ENCODE measurements around the gene IGSF21.
A peak's percentile ranks its signal among the peaks of the same experiment; 100 is the strongest.

Gene IGSF21

DNA sequence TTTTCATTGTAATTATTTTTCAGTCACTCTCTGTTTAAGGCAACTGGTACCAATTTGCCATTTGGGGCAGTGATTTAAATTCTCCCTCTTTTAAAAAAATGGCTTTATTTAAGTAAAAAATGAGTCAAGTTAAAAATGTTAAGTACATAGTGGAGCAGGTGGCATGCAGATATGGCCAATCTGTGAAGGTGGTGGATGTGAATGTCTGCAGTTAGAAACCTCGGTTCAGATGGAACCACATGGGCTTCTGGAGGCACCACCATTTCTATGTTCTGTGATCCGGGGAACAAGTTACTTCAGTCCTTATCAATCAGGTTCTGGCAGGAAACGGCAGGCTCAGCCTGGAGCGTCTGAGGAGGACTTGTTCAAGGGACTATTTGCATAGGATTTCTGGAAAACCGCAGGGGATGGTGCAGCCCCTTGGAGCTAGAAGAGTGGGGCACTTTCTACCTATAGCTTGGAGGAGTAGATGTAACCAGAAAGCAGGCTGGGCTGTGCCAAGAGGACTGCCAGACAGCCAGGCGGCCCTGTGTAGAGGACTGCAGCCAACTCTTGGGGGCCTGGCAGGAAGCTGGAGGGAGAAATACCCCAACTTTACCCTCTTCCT lies 12.3 kb downstream of the IGSF21 start:
- no peak for DNase-seq (ENCODE audit: low spot score)

GRCh38 chr1:18120638-18121037 lies 13.0 kb downstream of the IGSF21 start:
- DNase-seq (ENCODE audit: low spot score), result no peak

- no peak for DNase-seq (ENCODE audit: low spot score)
These were observed 13.6 kb downstream of the IGSF21 start for GRCh38 chr1:18121072-18121820.

DNA sequence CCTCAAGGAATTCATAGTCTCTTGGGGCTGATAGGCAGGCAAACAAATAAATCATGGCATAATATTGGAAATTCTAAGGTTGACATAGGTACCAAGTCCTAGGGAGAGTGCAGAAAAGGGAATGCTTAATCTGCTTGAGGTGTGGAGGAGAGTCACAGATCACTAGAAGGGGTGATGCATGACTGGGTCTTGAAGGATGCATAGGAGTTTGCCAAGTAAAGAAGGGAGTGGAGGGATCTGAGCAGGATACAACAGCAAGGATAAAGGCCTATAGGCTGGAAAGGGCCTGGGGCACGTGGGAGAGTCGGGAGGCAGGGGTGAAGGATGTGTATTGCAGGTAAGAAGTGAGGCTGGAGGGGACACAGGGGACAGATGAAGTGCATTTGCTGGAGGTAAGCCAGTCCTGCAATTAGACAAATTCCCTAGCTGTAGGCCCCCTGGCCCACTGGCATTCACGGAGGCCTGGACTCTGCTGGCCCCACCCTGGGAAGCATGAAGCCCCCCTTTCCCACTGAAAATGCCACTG lies 15.9 kb downstream of the IGSF21 start:
- no peak for DNase-seq (ENCODE audit: low spot score)

DNA sequence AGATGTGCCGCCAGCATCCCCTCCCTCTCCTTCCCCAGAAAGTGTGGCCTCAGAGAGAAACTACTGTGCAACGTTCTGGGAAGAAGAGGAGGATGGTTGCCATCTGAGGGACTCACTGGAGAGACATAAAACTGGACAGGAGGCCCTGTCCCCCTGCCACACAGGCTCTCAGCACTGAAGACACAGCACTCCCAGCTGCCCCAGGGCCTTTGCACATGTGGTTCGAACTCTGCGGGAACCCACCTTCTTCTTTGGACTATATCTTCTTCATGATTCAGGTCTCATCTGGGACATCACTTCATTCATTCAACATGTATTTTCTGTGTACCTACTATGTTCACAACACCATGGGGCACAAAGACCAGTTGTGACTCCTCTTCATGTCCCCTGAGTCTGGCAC lies 17.4 kb downstream of the IGSF21 start:
- DNase-seq (ENCODE audit: low spot score), result no peak

- no peak for DNase-seq (ENCODE audit: low spot score)
These were observed 19.0 kb downstream of the IGSF21 start for GRCh38 chr1:18126616-18127015.

- peak; percentile 71 for DNase-seq (ENCODE audit: low spot score)
These were observed 20.7 kb downstream of the IGSF21 start for GRCh38 chr1:18128298-18128697.

GRCh38 chr1:18130356-18130755 lies 22.8 kb downstream of the IGSF21 start:
- no peak for DNase-seq (ENCODE audit: low spot score)

GRCh38 chr1:18132022-18132710 lies 24.6 kb downstream of the IGSF21 start:
- no peak for DNase-seq (ENCODE audit: low spot score)

- DNase-seq (ENCODE audit: low spot score), result no peak
These were observed 25.3 kb downstream of the IGSF21 start for GRCh38 chr1:18132711-18133541.

DNA sequence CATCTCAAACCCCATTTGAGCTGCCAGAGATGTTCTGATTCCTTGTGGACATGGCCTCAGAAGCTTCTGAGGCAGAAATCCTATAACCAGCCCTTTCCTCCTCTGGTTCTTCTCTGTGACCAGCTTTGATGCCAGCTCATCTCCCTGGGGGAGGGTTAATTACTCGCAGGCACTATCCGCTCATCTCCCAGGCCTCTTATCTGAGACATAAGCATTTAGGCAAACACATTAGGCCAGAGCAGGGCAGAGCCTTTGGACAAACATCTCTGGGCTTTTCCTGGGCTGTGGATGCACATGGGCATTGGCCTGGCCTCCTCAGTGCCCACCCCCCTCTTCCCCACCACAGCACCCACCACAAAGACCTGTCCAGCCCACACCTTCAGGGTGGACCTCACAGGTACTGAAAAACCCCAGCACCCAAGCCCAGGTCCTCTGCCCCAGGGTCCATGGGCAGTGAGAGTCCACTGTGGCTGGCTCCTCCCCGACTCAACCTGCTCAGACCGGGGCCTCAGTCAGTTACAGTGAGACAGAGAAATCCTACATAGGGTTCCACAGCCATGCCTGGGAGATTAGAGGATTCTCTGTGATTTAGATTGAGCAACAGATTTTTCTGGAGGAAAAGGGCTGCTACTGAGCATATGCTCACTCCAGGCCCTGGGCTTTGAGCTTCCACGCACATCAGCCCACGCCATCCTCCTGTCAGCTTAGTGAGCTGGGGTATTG lies 26.9 kb downstream of the IGSF21 start:
- DNase-seq (ENCODE audit: low spot score), result no peak

GRCh38 chr1:18137759-18138345 lies 30.3 kb downstream of the IGSF21 start:
- DNase-seq (ENCODE audit: low spot score), result no peak

- DNase-seq (ENCODE audit: low spot score), result no peak
These were observed 31.8 kb downstream of the IGSF21 start for GRCh38 chr1:18139198-18139981.

DNA sequence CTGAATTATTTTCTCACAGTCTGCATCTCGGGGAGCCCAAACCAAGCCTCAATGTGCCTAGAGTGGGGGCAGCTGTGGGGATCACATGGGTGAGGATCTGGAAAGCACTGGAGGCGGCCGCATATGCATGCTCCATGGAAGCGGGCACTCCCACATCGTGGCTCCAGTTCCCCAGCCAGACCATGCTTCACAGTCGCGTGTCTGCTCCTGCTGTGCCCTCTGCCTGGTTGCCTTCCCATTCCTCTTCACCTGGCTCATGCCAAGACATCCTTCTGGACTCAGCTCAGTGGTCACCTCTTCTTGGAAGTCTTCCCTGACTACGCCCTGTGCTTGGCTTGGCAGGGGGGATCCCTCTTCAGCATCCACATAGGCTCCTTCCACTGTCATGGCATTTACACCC lies 32.8 kb downstream of the IGSF21 start:
- no peak for DNase-seq (ENCODE audit: low spot score)

DNA sequence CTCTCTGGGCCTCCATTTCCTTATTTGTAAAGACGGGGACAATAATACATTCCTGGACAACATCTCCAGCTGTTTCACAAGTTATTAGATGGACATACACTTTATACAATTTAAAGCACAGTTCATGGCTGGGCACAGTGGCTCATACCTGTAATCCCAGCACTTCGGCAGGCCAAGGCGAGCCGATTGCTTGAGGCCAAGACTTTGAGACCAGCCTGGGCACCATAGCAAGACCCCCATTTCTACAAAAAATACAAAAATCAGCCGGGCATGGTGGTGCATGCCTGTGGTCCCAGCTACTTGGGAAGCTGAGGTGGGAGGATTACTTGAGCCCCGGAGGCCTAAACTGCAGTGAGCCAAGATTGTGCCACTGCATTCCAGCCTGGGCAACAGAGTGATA lies 34.1 kb downstream of the IGSF21 start:
- DNase-seq (ENCODE audit: low spot score), result no peak

- DNase-seq (ENCODE audit: low spot score), result no peak
These were observed 34.9 kb downstream of the IGSF21 start for GRCh38 chr1:18142471-18142870.

GRCh38 chr1:18142969-18143368 lies 35.4 kb downstream of the IGSF21 start:
- DNase-seq (ENCODE audit: low spot score), result no peak

- no peak for DNase-seq (ENCODE audit: low spot score)
These were observed 36.5 kb downstream of the IGSF21 start for GRCh38 chr1:18144062-18144461.

DNA sequence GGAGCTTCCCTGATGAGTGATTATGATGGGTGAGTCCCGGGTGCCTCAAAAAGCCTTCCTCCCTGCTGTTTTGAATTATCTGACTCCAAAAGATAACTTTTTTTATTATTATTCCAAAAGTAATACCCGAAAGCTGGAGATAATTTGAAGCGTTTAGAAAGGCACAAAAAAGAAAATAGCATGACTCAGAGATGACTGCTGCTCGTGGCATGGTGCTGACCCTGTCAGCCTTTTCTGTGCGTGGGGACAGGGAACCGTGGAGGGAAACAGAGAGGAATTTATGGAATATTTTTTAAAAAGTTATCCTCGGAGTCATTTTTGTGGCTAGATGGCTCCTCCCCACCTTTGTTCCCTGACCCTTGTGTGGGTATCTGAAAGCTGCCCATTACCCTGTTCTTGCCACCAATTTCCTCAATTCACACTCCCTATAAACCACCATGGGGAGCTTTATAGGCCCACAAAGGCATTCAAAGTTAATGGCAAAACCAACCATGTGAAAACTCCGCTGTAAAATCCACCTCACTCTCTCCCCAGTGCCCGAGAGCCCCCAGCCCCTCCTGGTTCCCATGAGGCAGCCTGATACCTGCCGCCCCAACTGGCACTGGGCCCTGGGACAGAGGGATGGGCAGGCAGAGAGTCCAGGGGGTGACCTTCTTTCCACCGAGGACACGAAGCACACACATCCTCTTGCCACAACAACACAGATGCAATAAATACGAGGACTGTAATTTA lies 37.5 kb downstream of the IGSF21 start:
- DNase-seq (ENCODE audit: low spot score), result no peak
